ENCODE measurements around the gene UTP20.

Gene UTP20

DNA sequence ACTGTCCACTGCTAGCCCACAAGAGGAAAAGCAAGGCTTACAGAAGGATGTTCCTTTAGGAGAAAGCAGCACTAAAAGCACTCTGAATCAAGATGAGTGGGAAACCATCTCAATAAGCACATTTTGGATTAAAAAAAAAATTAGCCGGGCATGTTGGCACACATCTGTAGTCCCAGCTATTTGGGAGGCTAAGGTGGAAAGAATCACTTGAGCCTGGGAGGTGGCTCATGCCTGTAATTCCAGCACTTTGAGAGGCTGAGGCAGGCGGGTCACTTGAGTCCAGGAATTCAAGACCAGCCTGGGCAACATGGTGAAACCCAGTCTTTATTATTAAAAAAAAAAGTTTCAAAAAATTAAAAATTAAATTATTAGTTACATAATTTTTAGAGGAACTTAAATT is 144.7 kb downstream of the UTP20 start:
- Mint-ChIP-seq H3K4me1 (no peaks in the 10 kb centered on the region), H3K9me3 (no peaks in the 10 kb centered on the region), H3K4me3 (no peak overlapping the region), H3K27ac (no peak overlapping the region), H3K36me3 (no peaks in the 10 kb centered on the region), H3K27me3 (peaks cover 4% of the 10 kb centered on the region)
- CTCF ChIA-PET: interaction anchor here (0.8 kb wide), 2 partner anchors 13 to 335 kb away, joined by 3 read pairs; no protein-coding TSS in a partner anchor
- DNase-seq: no peak

DNA sequence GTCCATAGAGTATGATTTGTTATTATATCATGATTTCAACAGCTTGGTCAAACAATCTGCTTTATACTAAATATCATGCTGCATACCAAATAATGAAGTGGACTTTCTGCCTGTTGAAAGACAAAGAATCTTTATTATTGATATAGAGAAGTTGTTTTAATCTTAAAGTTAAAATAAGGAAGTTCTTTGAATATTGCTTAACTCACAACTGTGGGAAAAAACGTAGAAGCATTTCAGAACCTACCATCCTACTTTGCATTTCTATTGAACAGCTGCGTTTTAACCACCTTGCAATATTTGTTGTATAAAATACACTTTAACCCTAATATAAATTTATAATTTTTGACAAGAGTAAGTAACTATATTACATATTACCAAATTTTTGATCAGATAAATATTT is 150.6 kb downstream of the UTP20 start:
- Mint-ChIP-seq H3K4me3 (no peak overlapping the region), H3K27ac (no peak overlapping the region), H3K27me3 (no peaks in the 10 kb centered on the region), H3K4me1 (no peaks in the 10 kb centered on the region), H3K36me3 (no peaks in the 10 kb centered on the region), H3K9me3 (no peaks in the 10 kb centered on the region)
- CTCF ChIA-PET: no interaction called here
- DNase-seq: no peak

DNA sequence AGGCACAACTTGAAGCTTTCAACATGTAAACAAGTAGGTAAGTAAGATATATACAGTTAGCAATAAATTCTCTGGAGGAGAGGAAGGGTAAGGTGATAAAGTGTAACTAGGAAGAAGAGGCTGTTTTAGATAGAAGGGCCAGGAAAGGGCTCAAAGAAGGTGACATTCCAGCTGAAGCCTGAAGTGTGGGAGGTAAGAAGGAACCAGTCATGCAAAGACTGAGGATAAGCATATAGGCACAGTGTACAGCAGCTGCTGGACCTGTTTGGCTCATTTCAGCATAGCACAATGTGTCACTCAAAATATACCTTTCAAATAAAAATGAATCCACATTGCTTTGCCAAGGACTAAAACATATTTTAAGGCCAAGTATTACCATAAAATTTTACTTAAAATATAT is 156.2 kb downstream of the UTP20 start:
- CTCF ChIA-PET: no interaction called here
- peaks cover 14% of the 10 kb centered on the region for H3K27me3 Mint-ChIP-seq

More for the DNA sequence above, 156.2 kb downstream of the UTP20 start:
- Mint-ChIP-seq H3K27ac (no peak overlapping the region), H3K36me3 (no peaks in the 10 kb centered on the region), H3K4me3 (no peak overlapping the region), H3K4me1 (no peaks in the 10 kb centered on the region), H3K9me3 (no peaks in the 10 kb centered on the region)
- no peak for DNase-seq
